Muscle of leg (tissue), 11 donors: Measurements from ENCODE around the gene DNAJC12. TPM values are rescaled to one million over a fixed set of nuclear protein-coding genes. Genes with fewer than 3 reads are reported as not detected.

Experiments used
- DNase-seq: peaks from one replicate; pipeline ENCODE4 v3.0.0; 2013
- H3K27ac ChIP-seq: one replicate; pipeline ENCODE4 v1.5.1; 2013; ENCODE audit warnings: mild to moderate bottlenecking, low read length, control low read depth
- H3K27me3 ChIP-seq: one replicate; pipeline ENCODE4 v1.6.1; 2013; ENCODE audit warnings: low read length; ENCODE audit not compliant: control insufficient read depth, insufficient read depth
- H3K36me3 ChIP-seq: one replicate; pipeline ENCODE4 v1.6.1; 2013; ENCODE audit warnings: low read length; ENCODE audit not compliant: control insufficient read depth, insufficient read depth
- H3K4me1 ChIP-seq: one replicate; pipeline ENCODE4 v1.6.1; 2013; ENCODE audit warnings: low read length; ENCODE audit not compliant: control insufficient read depth, insufficient read depth
- H3K4me3 ChIP-seq: one replicate; pipeline ENCODE4 v1.5.1; 2013; ENCODE audit warnings: low read length, control low read depth
- H3K9me3 ChIP-seq: replicated peaks from 2 replicates; pipeline ENCODE4 v1.6.1; 2013; ENCODE audit warnings: low read depth, low read length; ENCODE audit not compliant: control insufficient read depth
- WGBS: methylation state at CpG from one replicate; pipeline ENCODE4 v1.1.5; 2013; ENCODE audit warnings: missing lambda C conversion rate; ENCODE audit not compliant: insufficient coverage; 5-methylcytosine and 5-hydroxymethylcytosine counted together
- polyA plus RNA-seq, 8 donors: library from polyadenylated mRNA; unstranded; fragments of 120-200 nt; gene quantifications; one replicate each; pipeline versions ENCODE4 v1.2.1 to v1.2.3, GENCODE V29; 2013; ENCODE audit warnings: inconsistent platforms in 1 of 8, low replicate concordance in 1 of 8; ENCODE audit not compliant: insufficient read length in 8 of 8, insufficient read depth in 1 of 8
- total RNA-seq: library from RNA; stranded (reverse); fragments of 120-200 nt; gene quantifications from one replicate; pipeline ENCODE4 v1.2.4, GENCODE V29; 2013

Gene DNAJC12
- total and polyA plus RNA-seq, 9 donors, result 6.4 to 13.3 (median 8.5) TPM

DNA sequence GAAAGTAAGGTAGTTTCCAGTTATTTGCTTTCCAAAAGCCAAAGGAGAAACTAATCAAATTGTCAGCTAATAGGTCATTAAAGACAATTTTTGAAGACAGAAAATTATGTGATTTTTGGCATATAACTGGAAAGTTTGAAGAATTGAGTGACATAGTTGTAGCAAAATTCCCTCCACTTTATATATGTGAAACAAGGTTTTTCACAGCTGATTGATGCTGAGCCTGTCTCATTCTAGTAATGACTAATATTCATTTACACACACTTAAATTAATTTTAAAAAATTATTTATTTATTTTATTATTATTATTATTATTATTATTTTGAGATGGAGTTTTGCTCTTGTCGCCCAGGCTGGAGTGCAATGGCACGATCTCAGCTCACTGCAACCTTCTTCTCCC, 30.1 kb upstream of the DNAJC12 start:
- Histone ChIP-seq H3K4me3 (no peak overlapping the region), H3K27ac (no peak overlapping the region), H3K9me3 (no peaks in the 10 kb centered on the region), H3K4me1 (no peaks in the 10 kb centered on the region), H3K36me3 (no peaks in the 10 kb centered on the region), H3K27me3 (no peaks in the 10 kb centered on the region)
- DNase-seq, result no peak
- WGBS, result 100% methylated on average over 1 of the region's 2 CpGs

GRCh38 chr10:67864607-67865371, 26.8 kb upstream of the DNAJC12 start:
- H3K4me1 ChIP-seq, result no peaks in the 10 kb centered on the region
- H3K9me3 ChIP-seq, result no peaks in the 10 kb centered on the region
- WGBS, result 78% methylated on average over 6 of the region's 10 CpGs
- peak; percentile 47 for DNase-seq
- H3K36me3 ChIP-seq, result no peaks in the 10 kb centered on the region
- H3K27me3 ChIP-seq, result no peaks in the 10 kb centered on the region
- no peak overlapping the region for H3K27ac ChIP-seq
- H3K4me3 ChIP-seq, result no peak overlapping the region

- Histone ChIP-seq H3K27me3 (no peaks in the 10 kb centered on the region), H3K4me1 (no peaks in the 10 kb centered on the region), H3K27ac (no peak overlapping the region), H3K9me3 (no peaks in the 10 kb centered on the region), H3K36me3 (no peaks in the 10 kb centered on the region), H3K4me3 (no peak overlapping the region)
- WGBS, result 22% methylated on average over 1 of the region's 2 CpGs
- DNase-seq, result no peak
Observed at GRCh38 chr10:67863094-67863493, 25.1 kb upstream of the DNAJC12 start.

GRCh38 chr10:67861750-67862432, 23.9 kb upstream of the DNAJC12 start:
- no CpG with 5 or more reads among the region's 4 CpGs for WGBS
- Histone ChIP-seq H3K4me1 (no peaks in the 10 kb centered on the region), H3K4me3 (no peak overlapping the region), H3K27ac (no peak overlapping the region), H3K27me3 (no peaks in the 10 kb centered on the region), H3K36me3 (no peaks in the 10 kb centered on the region), H3K9me3 (no peaks in the 10 kb centered on the region)
- no peak for DNase-seq

- no peaks in the 10 kb centered on the region for H3K27me3 ChIP-seq
- no peak overlapping the region for H3K4me3 ChIP-seq
- H3K36me3 ChIP-seq, result no peaks in the 10 kb centered on the region
- 100% methylated on average over 1 of the region's 2 CpGs for WGBS
- no peak for DNase-seq
- H3K9me3 ChIP-seq, result no peaks in the 10 kb centered on the region
- H3K4me1 ChIP-seq, result no peaks in the 10 kb centered on the region
- no peak overlapping the region for H3K27ac ChIP-seq
Observed at GRCh38 chr10:67858971-67859370, 21.0 kb upstream of the DNAJC12 start.

- H3K27me3 ChIP-seq, result no peaks in the 10 kb centered on the region
- H3K4me3 ChIP-seq, result no peak overlapping the region
- WGBS, result no CpG with 5 or more reads among the region's 3 CpGs
- H3K27ac ChIP-seq, result no peak overlapping the region
- H3K4me1 ChIP-seq, result peaks cover 3% of the 10 kb centered on the region
- H3K36me3 ChIP-seq, result no peaks in the 10 kb centered on the region
- no peak for DNase-seq
- H3K9me3 ChIP-seq, result no peaks in the 10 kb centered on the region
Observed at GRCh38 chr10:67853512-67853911, 15.5 kb upstream of the DNAJC12 start.

DNA sequence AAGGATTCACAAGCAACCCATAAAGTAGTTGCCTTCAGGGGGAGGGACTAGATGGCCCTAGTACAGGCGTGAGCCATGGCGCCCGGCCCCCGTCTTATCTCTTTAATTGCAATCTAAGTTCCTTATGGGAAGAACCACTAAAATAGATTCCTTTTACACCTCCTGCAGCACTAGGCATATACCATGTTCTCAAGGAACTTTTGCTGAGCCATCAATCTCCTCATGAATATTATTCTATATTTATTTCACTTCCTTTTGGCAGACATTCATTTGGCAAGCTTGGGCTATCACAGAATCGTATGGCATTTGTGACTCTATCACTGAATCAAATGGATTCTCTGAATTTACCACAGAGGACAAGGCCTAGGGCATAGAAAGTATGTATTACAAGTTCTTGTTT, 14.8 kb upstream of the DNAJC12 start:
- no CpG with 5 or more reads among the region's 5 CpGs for WGBS
- Histone ChIP-seq H3K27me3 (no peaks in the 10 kb centered on the region), H3K9me3 (no peaks in the 10 kb centered on the region), H3K4me1 (peaks cover 3% of the 10 kb centered on the region), H3K4me3 (no peak overlapping the region), H3K36me3 (no peaks in the 10 kb centered on the region), H3K27ac (no peak overlapping the region)
- DNase-seq, result no peak

GRCh38 chr10:67851186-67851585, 13.2 kb upstream of the DNAJC12 start:
- no peaks in the 10 kb centered on the region for H3K9me3 ChIP-seq
- no peak overlapping the region for H3K4me3 ChIP-seq
- peaks cover 3% of the 10 kb centered on the region for H3K4me1 ChIP-seq
- H3K36me3 ChIP-seq, result no peaks in the 10 kb centered on the region
- H3K27me3 ChIP-seq, result no peaks in the 10 kb centered on the region
- DNase-seq, result no peak
- no peak overlapping the region for H3K27ac ChIP-seq
- no CpG with 5 or more reads among the region's 2 CpGs for WGBS

GRCh38 chr10:67849331-67850011, 11.5 kb upstream of the DNAJC12 start:
- H3K4me1 ChIP-seq, result peaks cover 3% of the 10 kb centered on the region
- DNase-seq, result peak; percentile 98
- no peaks in the 10 kb centered on the region for H3K36me3 ChIP-seq
- H3K9me3 ChIP-seq, result no peaks in the 10 kb centered on the region
- H3K4me3 ChIP-seq, result peak overlapping the region; percentile 90
- no peaks in the 10 kb centered on the region for H3K27me3 ChIP-seq
- H3K27ac ChIP-seq, result peak overlapping the region; percentile 99
- WGBS, result 0% methylated on average over 29 of the region's 36 CpGs

DNA sequence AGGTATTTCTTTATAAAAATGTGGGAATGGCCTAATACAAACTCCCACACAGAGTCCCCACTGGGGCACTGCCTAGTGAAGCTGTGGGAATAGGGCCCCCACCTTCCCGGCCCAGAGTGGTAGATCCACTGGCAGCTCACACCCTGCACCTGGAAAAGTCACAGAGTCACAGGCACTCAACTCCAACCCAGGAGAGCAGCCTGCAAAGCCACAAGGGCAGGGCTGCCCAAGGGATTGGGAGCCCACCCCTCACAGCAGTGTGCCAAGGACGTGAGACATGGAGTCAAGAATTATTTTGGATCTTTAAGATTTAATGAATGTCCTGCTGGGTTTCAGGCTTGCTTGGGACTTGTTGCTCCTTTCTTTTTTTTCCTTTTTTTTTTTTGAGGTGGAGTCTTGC, 5.3 kb upstream of the DNAJC12 start:
- 80% methylated on average over 1 of the region's 2 CpGs for WGBS
- H3K9me3 ChIP-seq, result peaks cover 6% of the 10 kb centered on the region
- H3K36me3 ChIP-seq, result no peaks in the 10 kb centered on the region
- H3K27ac ChIP-seq, result no peak overlapping the region
- no peak for DNase-seq
- no peaks in the 10 kb centered on the region for H3K4me1 ChIP-seq
- H3K27me3 ChIP-seq, result no peaks in the 10 kb centered on the region
- H3K4me3 ChIP-seq, result no peak overlapping the region
